Measurements from ENCODE around the gene SELPLG.

SELPLG gene

DNA sequence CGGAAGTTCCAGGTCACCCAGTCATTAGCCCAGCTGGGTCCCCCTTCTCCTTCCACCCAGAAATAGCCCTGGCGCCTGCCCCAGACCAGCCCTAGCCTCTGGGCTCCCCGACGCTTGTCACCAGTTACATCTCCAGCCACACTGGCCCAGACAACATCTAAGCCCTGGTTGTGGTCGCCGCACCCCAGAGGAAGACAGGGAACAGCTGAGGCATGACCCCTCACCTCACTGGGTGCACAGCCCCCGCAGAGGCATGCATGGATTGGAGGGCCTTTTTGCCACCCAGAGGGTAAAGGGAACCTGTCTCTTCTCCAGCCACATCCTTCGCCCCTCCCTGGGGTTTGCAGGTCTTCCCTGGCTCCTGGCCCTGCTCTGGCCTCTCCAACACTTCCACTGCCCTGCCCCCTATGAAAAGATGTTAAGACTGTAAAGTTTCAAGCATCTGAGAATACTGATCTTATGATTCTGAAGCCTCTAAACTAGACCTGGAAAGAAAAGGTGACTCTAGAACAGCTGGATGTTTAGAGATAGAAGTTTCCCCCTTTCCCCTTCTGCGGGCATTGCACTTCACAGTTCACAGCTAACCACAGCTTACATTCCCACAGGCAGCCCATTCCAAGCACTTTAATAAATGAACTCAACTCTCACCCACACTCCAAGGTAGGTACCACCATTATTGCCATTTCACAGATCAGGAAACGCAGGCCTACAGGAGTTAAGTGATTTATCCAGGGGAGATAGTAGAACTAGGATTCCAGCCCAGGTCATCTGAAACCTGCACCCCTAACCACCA lies 50.5 kb downstream of the SELPLG start:
- no peak for DNase-seq (ENCODE audit: low read depth in 1 of 2, low spot score in 1 of 2)

GRCh38 chr12:108582509-108582908 lies 51.2 kb downstream of the SELPLG start:
- TF ChIP-seq GABPA (IDR thresholded peaks at IDR 0.05; ENCODE audit: low read depth) = no peak
- TF ChIP-seq CTCF (IDR thresholded peaks at IDR 0.05; ENCODE audit: insufficient read depth, low read length) = no peak
- no peak for TF ChIP-seq REST (IDR thresholded peaks at IDR 0.05; ENCODE audit: insufficient replicate concordance, low read depth)
- no peak for TF ChIP-seq POLR2AphosphoS5 (IDR thresholded peaks at IDR 0.05; ENCODE audit: low read depth)
- TF ChIP-seq SPI1 (IDR thresholded peaks at IDR 0.05; ENCODE audit: borderline replicate concordance, low read depth) = no peak
- H3K4me3 ChIP-seq (replicated peaks; ENCODE audit: insufficient read depth, low read length) = no peak overlapping the region
- no peak for DNase-seq (ENCODE audit: low read depth in 1 of 2, low spot score in 1 of 2)
- H3K27ac ChIP-seq (replicated peaks) = no peak overlapping the region
- no peaks in the 10 kb centered on the region for H3K27me3 ChIP-seq (ENCODE audit: insufficient read depth, poor library complexity, severe bottlenecking)

More for the DNA sequence above, 50.5 kb downstream of the SELPLG start:
- no peak for TF ChIP-seq SPI1 (IDR thresholded peaks at IDR 0.05; ENCODE audit: borderline replicate concordance, low read depth)
- no peak for TF ChIP-seq CTCF (IDR thresholded peaks at IDR 0.05; ENCODE audit: insufficient read depth, low read length)
- no peak for TF ChIP-seq REST (IDR thresholded peaks at IDR 0.05; ENCODE audit: insufficient replicate concordance, low read depth)
- no peak for TF ChIP-seq POLR2AphosphoS5 (IDR thresholded peaks at IDR 0.05; ENCODE audit: low read depth)
- TF ChIP-seq GABPA (IDR thresholded peaks at IDR 0.05; ENCODE audit: low read depth) = no peak
- Histone ChIP-seq H3K27me3 (ENCODE audit: insufficient read depth, poor library complexity, severe bottlenecking) (no peaks in the 10 kb centered on the region), H3K27ac (replicated peaks) (no peak overlapping the region), H3K4me3 (replicated peaks; ENCODE audit: insufficient read depth, low read length) (no peak overlapping the region)

DNA sequence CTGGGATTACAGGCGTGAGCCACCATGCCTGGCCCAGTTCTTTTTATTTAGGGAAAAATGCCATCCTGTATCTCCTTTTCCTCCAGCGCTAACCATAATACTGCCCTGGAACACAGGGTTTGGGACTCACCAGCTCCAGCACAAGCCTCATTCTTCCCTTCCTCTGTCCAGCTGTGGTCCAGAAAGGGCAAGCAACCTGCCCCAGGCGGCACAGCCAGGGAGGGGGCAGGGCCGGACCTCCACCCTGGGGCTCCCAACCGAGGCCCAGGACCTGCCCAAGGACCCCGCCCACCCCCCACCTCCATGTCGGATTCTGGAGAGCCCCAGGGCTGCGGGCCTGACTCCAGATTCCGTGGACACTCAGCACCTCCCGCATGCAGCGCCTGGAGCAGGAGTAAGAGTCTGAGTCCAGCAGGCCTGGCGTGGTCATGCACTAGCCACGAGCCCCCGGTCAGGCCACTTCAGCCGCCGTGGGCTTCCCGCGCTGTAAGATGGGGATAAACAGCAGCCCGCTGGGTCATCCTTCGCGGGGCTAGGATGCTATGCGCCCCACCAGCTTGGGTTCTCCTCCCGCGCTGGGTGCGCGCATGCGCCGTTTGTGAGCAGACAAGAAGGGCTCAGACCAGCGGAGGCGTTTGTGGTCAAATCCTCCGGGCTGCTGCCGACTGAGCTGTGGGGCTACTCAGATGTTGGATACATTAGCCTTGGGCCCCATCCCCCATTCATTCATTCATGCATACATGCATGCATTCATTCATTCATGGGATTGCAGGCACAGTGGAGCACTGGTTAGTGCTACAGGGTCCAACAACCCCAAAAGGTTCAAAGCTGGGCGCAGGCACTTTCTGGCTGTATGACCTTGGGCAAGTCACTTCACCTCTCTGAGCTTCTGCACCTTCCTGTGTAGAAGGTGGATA lies 52.1 kb downstream of the SELPLG start:
- no peaks in the 10 kb centered on the region for H3K27me3 ChIP-seq (ENCODE audit: insufficient read depth, poor library complexity, severe bottlenecking)
- no peak overlapping the region for H3K4me3 ChIP-seq (replicated peaks; ENCODE audit: insufficient read depth, low read length)
- TF ChIP-seq POLR2AphosphoS5 (IDR thresholded peaks at IDR 0.05; ENCODE audit: low read depth) (no peak), REST (IDR thresholded peaks at IDR 0.05; ENCODE audit: insufficient replicate concordance, low read depth) (no peak), GABPA (IDR thresholded peaks at IDR 0.05; ENCODE audit: low read depth) (no peak), SPI1 (IDR thresholded peaks at IDR 0.05; ENCODE audit: borderline replicate concordance, low read depth) (no peak), CTCF (IDR thresholded peaks at IDR 0.05; ENCODE audit: insufficient read depth, low read length) (no peak)
- H3K27ac ChIP-seq (replicated peaks) = no peak overlapping the region
- DNase-seq (ENCODE audit: low read depth in 1 of 2, low spot score in 1 of 2) = no peak
